Measurements from ENCODE around the gene RFX2. TPM values are rescaled to one million over a fixed set of nuclear protein-coding genes. Genes with fewer than 3 reads are reported as not detected.

Gene RFX2
- total RNA-seq, 1 donor from 2014 or later: 20.9 TPM

DNA sequence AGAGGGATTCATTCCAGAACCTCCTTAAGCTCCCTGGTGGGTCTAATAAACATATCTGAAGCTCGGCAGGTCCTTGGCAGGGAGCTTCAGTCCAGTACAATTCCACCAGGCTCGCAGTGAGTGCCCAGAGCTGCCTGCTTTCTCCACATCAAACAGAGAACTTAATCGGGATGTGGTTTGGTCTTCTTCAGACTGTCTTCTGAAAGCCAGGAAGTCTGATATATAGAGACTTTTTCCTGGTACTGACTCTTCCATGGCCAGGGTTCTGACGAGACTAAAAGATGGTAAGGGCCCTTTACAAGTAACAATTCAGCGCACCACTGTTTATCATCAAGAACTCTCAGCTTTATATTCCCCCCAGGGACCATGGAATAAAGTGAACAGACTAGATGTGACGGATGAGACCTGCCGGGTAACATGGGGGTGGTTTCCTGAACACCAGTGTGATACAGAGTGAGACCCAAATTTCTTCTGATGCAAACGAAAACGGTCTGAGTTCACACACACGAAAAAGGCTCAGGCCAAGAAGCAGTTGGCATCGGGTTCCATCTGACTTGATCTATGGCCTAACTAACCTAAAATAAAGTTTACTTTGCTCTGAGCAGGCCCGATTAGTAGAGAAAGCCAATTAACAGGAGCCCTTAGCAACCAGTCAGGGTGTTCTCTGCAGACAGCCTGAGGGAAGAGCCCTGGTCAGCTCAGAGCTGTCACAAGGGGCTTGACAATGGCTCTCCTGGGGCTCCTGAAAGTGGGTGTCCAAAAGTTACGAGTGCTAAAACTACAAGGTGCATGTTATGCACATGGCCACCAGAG lies 161.3 kb downstream of the RFX2 start:
- Histone ChIP-seq H3K36me3 (peaks cover 26% of the 10 kb centered on the region), H3K27me3 (ENCODE audit: low read depth) (no peaks in the 10 kb centered on the region), H3K27ac (peak overlapping the region; percentile 75), H3K4me3 (no peak overlapping the region), H3K9me3 (no peaks in the 10 kb centered on the region), H3K4me1 (peaks cover 79% of the 10 kb centered on the region)
- intact Hi-C loops (cut with DNase I): no loop called here
- TF ChIP-seq, protein P1, sequence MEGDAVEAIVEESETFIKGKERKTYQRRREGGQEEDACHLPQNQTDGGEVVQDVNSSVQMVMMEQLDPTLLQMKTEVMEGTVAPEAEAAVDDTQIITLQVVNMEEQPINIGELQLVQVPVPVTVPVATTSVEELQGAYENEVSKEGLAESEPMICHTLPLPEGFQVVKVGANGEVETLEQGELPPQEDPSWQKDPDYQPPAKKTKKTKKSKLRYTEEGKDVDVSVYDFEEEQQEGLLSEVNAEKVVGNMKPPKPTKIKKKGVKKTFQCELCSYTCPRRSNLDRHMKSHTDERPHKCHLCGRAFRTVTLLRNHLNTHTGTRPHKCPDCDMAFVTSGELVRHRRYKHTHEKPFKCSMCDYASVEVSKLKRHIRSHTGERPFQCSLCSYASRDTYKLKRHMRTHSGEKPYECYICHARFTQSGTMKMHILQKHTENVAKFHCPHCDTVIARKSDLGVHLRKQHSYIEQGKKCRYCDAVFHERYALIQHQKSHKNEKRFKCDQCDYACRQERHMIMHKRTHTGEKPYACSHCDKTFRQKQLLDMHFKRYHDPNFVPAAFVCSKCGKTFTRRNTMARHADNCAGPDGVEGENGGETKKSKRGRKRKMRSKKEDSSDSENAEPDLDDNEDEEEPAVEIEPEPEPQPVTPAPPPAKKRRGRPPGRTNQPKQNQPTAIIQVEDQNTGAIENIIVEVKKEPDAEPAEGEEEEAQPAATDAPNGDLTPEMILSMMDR (IDR thresholded peaks at IDR 0.05): no peak
- no peak for ATAC-seq
- DNase-seq: no peak

DNA sequence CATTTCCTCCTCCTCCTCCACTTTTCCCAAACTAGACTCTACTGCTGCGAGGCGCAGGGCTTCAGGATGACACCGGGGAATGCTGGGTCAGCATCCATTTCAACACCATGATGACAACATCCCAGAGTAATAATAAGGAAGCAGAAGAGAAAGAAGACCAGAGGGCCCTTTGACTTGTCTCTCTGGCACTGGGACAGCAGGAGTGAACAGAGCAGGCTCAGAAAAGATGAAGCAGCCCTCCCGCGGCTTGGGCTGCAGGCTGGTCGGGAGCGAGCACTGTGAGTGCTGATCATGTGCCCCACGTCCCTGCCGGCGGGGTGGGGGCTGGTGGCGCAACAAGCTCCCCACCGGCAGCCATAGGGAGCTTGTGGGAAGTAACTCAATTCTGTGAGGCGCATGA lies 162.9 kb downstream of the RFX2 start:
- intact Hi-C loops (cut with DNase I): no loop called here
- Histone ChIP-seq H3K4me1 (peaks cover 64% of the 10 kb centered on the region), H3K4me3 (peak overlapping the region; percentile 19), H3K36me3 (peaks cover 26% of the 10 kb centered on the region), H3K9me3 (no peaks in the 10 kb centered on the region), H3K27ac (peak overlapping the region; percentile 75), H3K27me3 (ENCODE audit: low read depth) (no peaks in the 10 kb centered on the region)
- peak; percentile 80 for DNase-seq
- ATAC-seq: peak; percentile 28 to 73
- TF ChIP-seq, protein P1 (IDR thresholded peaks at IDR 0.05): no peak

DNA sequence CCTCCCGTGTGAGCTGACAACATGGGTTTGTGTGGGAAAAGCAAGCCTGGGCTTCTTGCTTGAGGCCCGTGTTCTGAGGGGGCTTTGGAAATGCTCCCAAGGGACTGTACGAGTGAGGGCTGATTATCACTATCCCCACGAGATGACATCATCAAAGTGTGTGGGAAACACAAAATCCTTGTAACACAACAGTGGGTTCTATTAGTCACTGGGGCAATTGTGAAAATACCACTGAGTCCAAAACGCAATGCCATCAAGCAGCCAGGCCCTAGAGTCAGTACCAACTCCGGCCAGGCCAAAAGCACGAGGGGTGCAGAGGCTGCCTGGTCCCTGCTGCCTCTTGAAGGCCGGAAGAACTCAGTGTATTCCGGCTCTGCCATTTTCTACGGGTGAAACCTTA lies 166.7 kb downstream of the RFX2 start:
- H3K27ac ChIP-seq: no peak overlapping the region
- no peak overlapping the region for H3K4me3 ChIP-seq
- intact Hi-C loops (cut with DNase I): no loop called here
- DNase-seq (no peak), ATAC-seq (no peak)
- H3K4me1 ChIP-seq: peaks cover 28% of the 10 kb centered on the region
- no peaks in the 10 kb centered on the region for H3K9me3 ChIP-seq
- H3K27me3 ChIP-seq (ENCODE audit: low read depth): no peaks in the 10 kb centered on the region
- peaks cover 44% of the 10 kb centered on the region for H3K36me3 ChIP-seq
- TF ChIP-seq, protein P1 (IDR thresholded peaks at IDR 0.05): no peak

Other genes with a start within 250 kb of the RFX2 start
- gene FUT5, start 240.0 kb downstream of the RFX2 start, total RNA-seq: not detected
- gene NDUFA11, start 206.7 kb downstream of the RFX2 start, total RNA-seq: 150 TPM
- gene VMAC, start 205.6 kb downstream of the RFX2 start, total RNA-seq: 8.1 TPM
- 76.7 TPM for gene CAPS, start 196.2 kb downstream of the RFX2 start, total RNA-seq
- gene RANBP3, start 132.4 kb downstream of the RFX2 start, total RNA-seq: 70.8 TPM
- gene ACSBG2, start 25.2 kb upstream of the RFX2 start, total RNA-seq: 0.30 TPM
- gene MLLT1, start 169.5 kb upstream of the RFX2 start, total RNA-seq: 61.9 TPM
- not detected for gene ACER1, start 223.1 kb upstream of the RFX2 start, total RNA-seq

Data from lower lobe of right lung (tissue), 2 donors.